Mammary epithelial cell (primary cell): Measurements from ENCODE around the gene CCDC91.

ENCODE experiments used
- CTCF ChIP-seq, 2 donors: IDR thresholded peaks in 1 of 2; conservative IDR thresholded peaks in 1 of 2; 2 replicates each; pipeline ENCODE4 v1.5.1; 2011 to 2012; ENCODE audit warnings: inconsistent platforms in 2 of 2, low read length in 2 of 2, mild to moderate bottlenecking in 2 of 2, control low read depth in 1 of 2, low read depth in 1 of 2; ENCODE audit not compliant: insufficient read depth in 1 of 2; ENCODE audit errors: extremely low read depth in 1 of 2
- EZH2 ChIP-seq: IDR thresholded peaks from 2 replicates; pipeline ENCODE4 v1.6.1; 2012; ENCODE audit warnings: low read length, inconsistent platforms, borderline replicate concordance

GRCh38 chr12:28555748-28556147 is 365.5 kb downstream of the CCDC91 start:
- no peak for TF ChIP-seq CTCF (conservative IDR thresholded peaks at IDR 0.05 in 1 of 2, IDR thresholded peaks at IDR 0.05 in 1 of 2; ENCODE audit: extremely low read depth in 1 of 2, insufficient read depth in 1 of 2, low read depth in 1 of 2, low read length in 2 of 2)
- TF ChIP-seq EZH2, result no peak
